Non-pigmented ciliary epithelial cell (primary cell): Measurements from ENCODE around the gene CGB5.
"Not testable (repeated sequence)": the region's sequence is repeated elsewhere in the genome, so short reads cannot be mapped to it uniquely, and the experiment has no call there.

ENCODE experiments used
- DNase-seq: peaks from one replicate; pipeline ENCODE4 v3.0.0-alpha.2; 2010; ENCODE audit warnings: low read depth

CGB5 gene

GRCh38 chr19:49057636-49058234, 14.1 kb downstream of the CGB5 start, which contains the start of gene CGB7:
TSS of gene CGB7 (minus strand) at chr19:49057749. CDS start at chr19:49055375, 2,374 bp downstream.
- no peak for DNase-seq

DNA sequence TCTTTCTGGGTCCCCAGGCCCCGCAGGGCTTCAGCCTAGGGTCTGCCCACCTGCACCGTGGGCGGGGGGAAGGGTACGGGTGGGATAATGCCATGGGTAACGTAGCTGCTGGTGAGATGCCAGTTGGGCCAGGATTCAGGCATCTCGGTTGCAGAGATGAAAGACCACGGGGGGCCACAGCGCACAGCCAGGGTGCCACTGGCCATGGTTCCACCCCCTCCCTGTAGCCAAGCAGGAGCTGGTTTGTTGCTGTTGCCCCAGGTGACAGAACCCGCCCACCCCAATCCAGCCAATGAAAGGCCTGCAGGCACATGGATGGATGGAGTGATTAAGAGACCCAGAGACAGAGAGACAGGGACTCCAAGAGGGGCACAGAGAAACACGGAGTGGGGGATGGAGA, 14.9 kb downstream of the CGB5 start:
- no peak for DNase-seq

DNA sequence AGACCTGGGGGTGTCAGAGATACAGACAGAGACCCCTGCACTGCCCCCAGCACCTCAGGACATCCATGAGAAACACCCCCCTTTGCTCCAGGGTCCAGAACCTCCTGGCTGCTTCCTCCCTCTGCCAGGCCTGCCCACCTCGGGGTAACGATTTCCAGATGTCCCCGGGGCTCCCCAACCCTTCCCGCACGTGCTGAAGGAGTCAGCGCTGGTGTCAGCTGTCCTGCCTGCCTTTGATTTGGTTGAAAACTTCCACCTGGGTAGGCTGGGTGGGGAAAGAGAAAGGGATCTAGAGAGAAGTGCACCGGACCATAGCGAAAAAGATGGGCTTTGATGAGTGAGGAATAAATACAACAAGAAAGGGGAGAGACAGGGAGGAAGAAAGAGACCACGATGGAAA, 15.4 kb downstream of the CGB5 start:
- no peak for DNase-seq

DNA sequence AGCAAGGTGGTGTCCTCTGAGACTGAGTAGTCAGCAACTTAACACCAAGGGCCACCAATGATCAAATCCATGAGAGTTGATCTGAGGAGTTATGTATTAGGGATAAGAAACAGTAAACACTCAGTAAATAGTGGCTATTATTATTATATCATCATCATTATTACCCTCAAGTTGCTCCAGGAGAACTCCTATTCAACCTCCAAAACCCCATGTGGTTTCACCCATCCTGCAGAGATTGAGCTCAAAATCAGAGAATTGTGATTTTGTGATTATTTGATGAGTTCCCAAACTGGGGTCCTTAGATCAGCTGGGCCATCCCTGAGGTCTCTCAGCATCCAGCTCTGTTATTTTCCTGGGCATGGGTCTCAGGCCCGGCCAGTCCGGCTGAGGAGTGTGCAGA, 17.4 kb downstream of the CGB5 start:
- DNase-seq: no peak

GRCh38 chr19:49061445-49061844, 17.8 kb downstream of the CGB5 start:
- no peak for DNase-seq

GRCh38 chr19:49064029-49064629, 20.5 kb downstream of the CGB5 start:
- DNase-seq: no peak

- no peak for DNase-seq
These were observed 21.3 kb downstream of the CGB5 start, which contains the start of gene NTF4 for GRCh38 chr19:49064768-49065611. TSS of gene NTF4 (minus strand) at chr19:49064818. CDS start at chr19:49061997, 2,821 bp downstream.

GRCh38 chr19:49065905-49066512, 22.4 kb downstream of the CGB5 start:
- no peak for DNase-seq

DNA sequence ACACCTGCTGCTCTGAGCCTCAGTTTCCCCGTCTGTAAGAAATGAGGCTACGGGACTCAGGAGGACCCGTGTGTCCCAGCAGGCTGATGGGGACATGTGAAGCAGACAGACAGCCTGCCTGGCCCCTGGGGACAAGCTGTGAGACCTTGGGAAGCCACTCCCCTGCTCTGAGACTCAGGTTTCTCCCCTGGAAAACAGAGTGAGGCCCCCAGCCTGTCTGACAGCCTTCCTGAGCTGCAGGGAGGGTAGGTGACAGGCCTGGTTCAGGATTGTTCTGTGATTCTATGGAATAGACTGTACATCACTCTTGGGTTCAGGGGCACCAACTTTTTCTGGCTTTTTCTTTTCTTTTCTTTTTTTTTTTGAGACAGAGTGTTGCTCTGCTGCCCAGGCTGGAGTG, 23.9 kb downstream of the CGB5 start:
- DNase-seq: no peak

GRCh38 chr19:49069026-49069425, 25.4 kb downstream of the CGB5 start:
- DNase-seq: no peak

DNA sequence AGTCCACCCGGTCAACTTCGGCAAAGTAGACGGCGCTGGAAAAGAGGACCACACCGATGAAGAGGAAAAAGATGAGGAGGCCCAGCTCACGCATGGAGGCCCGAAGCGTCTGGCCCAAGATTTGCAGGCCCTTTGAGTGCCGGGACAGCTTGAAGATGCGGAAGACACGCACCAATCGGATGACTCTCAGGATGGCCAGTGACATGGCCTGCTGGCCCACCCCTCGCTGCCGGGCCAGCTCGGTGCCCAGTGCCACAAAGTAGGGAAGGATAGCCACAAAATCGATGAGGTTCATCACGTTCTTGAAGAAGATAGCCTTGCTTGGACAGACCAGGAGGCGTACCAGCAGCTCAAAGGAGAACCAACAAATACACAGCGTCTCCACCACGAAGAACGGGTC, 26.8 kb downstream of the CGB5 start:
- no peak for DNase-seq

DNA sequence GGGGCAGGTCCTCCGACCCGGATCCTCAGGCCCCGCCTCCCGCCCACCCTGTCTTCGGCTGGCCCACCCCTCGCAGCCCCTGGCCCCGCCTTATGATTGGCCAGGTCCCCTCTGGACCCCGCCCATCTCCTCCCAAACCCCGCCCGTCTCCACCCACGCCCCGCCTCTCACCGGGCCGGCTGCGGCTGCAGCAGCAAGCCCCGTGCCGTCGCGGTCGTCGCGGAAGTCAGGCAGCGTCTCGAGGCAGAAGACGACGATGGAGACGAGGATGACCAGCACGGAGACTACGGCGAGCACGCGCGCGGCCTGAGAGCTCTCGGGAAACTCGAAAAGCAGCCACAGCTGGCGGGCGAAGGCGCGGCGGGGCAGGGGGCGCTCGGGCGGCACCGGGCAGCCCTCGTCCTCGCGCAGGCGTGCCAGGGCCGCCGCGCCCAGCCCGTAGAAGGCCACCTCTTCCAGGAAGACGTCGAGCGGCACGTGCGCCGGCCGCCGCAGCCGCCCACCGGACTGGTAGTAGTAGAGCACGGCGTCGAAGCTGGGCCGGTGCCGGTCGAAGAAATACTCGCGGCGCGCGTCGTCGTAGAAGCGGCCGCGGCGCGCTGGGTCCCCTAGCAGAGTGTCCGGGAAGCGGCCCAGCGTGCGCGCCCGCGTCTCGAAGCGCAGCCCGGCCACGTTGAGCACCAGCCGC, 28.4 kb downstream of the CGB5 start:
- DNase-seq: no peak

DNA sequence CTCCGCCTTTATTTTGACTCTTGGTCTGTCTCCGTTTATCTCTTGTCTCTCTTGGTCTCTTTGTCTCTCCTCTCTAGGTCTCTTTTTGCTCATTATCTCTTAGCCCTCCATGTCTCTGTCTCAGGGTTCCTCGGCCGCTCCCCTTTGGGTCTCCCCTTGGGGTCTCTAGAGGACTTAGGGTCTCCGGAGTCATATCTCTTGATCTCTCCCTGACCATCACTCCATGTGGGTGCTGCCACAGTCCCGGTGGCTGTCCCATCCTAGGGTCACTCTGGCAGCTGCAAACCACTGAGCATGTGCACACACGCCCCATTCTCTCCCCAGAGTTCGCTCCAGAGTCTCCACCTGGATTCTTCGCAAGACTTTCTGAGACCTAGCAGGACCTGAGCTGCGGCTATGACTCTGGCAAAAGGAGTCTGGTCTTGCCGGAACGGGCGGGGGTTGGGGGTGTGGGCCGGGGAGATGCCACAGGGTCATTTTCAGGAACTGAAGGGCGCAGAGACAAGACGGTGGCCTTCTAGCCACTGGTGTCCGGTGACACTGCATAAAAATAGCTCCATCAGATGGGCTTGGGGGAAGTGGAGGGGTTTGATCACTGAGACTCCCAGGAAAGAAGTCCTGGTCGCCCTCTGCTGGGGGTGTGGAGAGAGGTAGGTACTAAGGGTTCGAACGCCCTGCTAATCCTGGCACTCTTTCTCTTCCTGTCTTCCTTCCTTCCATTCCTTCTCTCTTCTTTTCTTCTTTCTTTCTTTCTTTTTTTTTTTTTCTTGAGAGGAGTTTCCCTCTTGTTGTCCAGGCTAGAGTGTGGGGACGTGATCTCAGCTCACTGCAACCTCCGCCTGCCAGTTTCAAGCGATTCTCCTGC, 30.1 kb downstream of the CGB5 start:
- DNase-seq: no peak

DNA sequence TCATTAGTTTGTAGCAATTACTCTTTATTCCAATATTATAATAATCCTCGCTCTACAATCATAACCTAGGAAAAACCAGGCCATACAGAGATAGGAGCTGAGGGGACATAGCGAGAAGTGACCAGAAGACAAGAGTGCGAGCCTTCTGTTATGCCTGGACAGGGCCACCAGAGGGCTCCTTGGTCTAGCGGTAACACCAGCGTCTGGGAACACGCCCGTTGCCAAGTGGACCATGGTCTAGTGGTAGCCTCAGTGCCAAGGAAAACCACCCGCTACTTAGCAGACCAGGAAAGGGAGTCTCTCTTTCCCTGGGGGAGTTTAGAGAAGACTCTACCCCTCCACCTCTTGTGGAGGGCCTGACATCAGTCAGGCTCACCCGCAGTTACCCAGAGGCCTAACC, 31.2 kb downstream of the CGB5 start:
- not testable (repeated sequence) for DNase-seq

DNA sequence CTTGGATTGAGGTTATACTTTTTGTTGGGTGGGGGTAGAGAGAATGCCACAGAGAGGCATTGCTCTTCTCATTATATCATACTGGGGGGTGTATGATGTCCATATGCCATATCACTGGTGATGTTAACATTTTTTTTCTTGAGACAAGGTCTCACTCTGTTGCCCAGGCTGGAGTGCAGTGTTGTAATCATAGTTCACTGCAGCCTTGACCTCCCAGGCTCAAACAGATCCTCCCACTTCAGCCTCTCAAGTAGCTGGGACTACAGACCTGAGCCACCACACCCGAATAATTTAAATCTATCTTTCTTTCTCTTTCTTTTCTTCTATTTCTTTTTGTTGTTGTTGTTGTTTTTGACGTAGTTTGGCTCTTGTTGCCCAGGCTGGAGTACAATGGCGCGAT, 36.7 kb downstream of the CGB5 start:
- no peak for DNase-seq

DNA sequence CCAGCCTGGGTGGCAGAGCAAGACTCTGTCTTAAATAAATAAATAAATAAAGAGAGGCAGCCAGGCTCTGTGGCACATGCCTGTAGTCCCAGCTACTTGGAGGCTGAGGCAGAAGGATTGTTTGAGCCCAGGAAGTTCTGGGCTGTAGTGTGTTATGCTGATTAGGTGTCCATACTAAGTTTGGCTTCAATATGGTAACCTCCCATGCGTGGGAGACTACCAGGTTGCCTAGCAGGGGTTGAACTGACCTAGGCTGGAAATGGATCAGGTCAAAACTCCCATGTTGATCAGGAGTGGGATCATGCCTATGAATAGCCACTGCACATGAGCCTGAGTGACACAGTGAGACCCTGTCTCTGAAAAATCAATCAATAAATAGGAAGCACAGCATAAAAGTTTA, 37.6 kb downstream of the CGB5 start:
- DNase-seq: no peak

DNA sequence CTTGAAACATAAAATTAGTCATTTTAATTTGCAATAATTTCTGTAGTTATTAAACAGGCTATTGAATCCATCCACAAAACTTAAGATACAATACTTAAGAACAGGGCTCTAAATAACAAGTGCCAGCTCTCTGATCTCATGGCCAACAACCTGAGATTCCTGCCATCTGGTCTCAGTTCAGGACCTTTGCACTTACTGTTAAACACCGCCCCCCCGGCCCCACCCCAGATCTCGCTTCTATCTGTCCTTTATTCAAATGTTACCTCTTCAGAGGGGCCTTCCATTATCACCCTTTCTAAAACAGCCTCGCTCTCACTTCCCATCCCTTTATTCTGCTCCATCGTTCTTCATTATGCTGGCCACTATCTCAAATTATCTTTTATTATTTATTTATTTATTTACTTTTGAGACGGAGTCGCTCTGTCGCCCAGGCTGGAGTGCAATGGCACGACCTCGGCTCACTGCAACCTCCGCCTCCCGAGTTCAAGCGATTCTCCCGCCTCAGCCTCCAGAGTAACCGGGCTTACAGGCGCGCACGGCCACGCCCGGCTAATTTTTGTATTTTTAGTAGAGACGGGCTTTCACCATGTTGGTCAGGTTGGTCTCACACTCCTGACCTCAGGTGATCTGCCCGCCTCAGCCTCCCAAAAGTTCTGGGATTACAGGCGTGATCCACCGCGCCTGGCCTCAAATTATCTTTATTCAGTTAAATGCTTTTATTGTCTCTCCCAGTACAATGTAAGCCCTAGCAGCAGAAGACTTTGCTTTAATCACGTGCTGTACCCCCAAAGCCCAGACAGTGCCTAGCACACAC, 40.8 kb downstream of the CGB5 start:
- no peak for DNase-seq

GRCh38 chr19:49085020-49085867, 41.6 kb downstream of the CGB5 start, which contains the start of gene SNRNP70:
TSS of gene SNRNP70 (plus strand) at chr19:49085451. CDS start at chr19:49086415, 964 bp downstream.
- peak; percentile 94 for DNase-seq

DNA sequence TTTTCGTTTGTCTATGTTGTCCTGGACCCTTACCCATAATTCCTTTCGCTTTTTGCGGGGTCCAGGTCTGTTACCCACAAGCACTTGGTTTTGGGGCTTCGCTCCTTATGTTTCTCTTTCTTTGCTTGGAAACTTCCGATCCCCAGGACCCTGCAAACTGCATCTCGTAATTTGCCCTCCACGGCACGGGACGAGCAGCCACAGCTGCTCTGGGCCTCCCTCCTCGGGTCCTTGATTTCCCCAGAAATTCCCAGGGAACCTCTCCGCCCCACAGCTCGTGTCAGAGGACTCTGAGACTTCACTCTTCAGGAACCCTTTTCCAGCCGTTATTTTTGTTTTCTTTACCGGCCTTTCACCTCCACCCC, 42.2 kb downstream of the CGB5 start:
- no peak for DNase-seq
